HepG2 (cell line): ENCODE results near the gene SEPHS1. TPM values are rescaled to one million over a fixed set of nuclear protein-coding genes. Genes with fewer than 3 reads are reported as not detected.
A peak's percentile ranks its signal among the peaks of the same experiment; 100 is the strongest.

Source experiments
- ATM ChIP-seq: fragments of 450-650 bp; IDR thresholded peaks from 2 replicates; pipeline ENCODE4 v1.7.1; 2017; ENCODE audit warnings: mild to moderate bottlenecking, borderline replicate concordance
- BRCA1 ChIP-seq: sonication (generic); formaldehyde crosslinking; IDR thresholded peaks from 2 replicates; pipeline ENCODE4 v1.4.0; 2020; ENCODE audit warnings: missing genetic modification reagents
- ETS1 ChIP-seq: sonication (generic); formaldehyde crosslinking; IDR thresholded peaks from 2 replicates; pipeline ENCODE4 v1.4.0; 2020; ENCODE audit warnings: missing genetic modification reagents
- NR0B2 ChIP-seq: sonication (generic); formaldehyde crosslinking; IDR thresholded peaks from 2 replicates; pipeline ENCODE4 v1.4.0; 2020; ENCODE audit warnings: mild to moderate bottlenecking, missing genetic modification reagents
- RCOR2 ChIP-seq: IDR thresholded peaks from 2 replicates; pipeline ENCODE4 v1.6.1; 2016; ENCODE audit warnings: missing biosample characterization, missing genetic modification reagents
- SAP130 ChIP-seq: IDR thresholded peaks from 2 replicates; pipeline ENCODE4 v1.6.1; 2016; ENCODE audit warnings: low read depth
- SMARCC2 ChIP-seq: fragments of 450-650 bp; IDR thresholded peaks from 2 replicates; pipeline ENCODE4 v1.6.1; 2017; ENCODE audit warnings: antibody characterized with exemption, mild to moderate bottlenecking
- SP5 ChIP-seq: IDR thresholded peaks from 2 replicates; pipeline ENCODE4 v1.6.1; 2016; ENCODE audit warnings: low read depth, borderline replicate concordance
- SRF ChIP-seq: IDR thresholded peaks from 2 replicates; pipeline ENCODE4 v1.6.1; 2011; ENCODE audit warnings: mild to moderate bottlenecking, low read depth, low read length, moderate library complexity
- YY1 ChIP-seq: IDR thresholded peaks from 2 replicates; pipeline ENCODE4 v1.6.1; 2011; ENCODE audit warnings: low read length, low read depth, moderate library complexity, mild to moderate bottlenecking; ENCODE audit not compliant: insufficient read depth, insufficient replicate concordance
- ZBTB33 ChIP-seq: sonication (generic); formaldehyde crosslinking; IDR thresholded peaks from 2 replicates; pipeline ENCODE4 v1.4.0; 2020; ENCODE audit warnings: missing genetic modification reagents
- ZNF224 ChIP-seq: sonication (generic); formaldehyde crosslinking; IDR thresholded peaks from 2 replicates; pipeline ENCODE4 v1.5.0; 2020; ENCODE audit warnings: mild to moderate bottlenecking, missing genetic modification reagents
- ZNF275 ChIP-seq: sonication (generic); formaldehyde crosslinking; IDR thresholded peaks from 2 replicates; pipeline ENCODE4 v1.8.0; 2022; ENCODE audit warnings: missing genetic modification reagents, mild to moderate bottlenecking, inconsistent platforms, borderline replicate concordance
- ZNF607 ChIP-seq: sonication (generic); formaldehyde crosslinking; IDR thresholded peaks from 2 replicates; pipeline ENCODE4 v1.5.1; 2020; ENCODE audit warnings: missing genetic modification reagents, mild to moderate bottlenecking, borderline replicate concordance
- ZNF816 ChIP-seq: sonication (generic); formaldehyde crosslinking; IDR thresholded peaks from 2 replicates; pipeline ENCODE4 v1.8.0; 2022; ENCODE audit warnings: missing genetic modification reagents, mild to moderate bottlenecking, borderline replicate concordance
- polyA plus RNA-seq, 8 experiments: library from polyadenylated mRNA; depleted of rRNA in 3 of 8; stranded (reverse) in 7 of 8; unstranded in 1 of 8; fragments of >200 nt; fragmentation: Illumina TruSeq in 4 of 8; extraction: Trizol in 4 of 8; gene quantifications; 2 replicates each; pipeline versions ENCODE4 v1.2.1 to v1.2.3, GENCODE V29; 2011 to 2016; ENCODE audit warnings: low read depth in 4 of 8, missing spikeins in 1 of 8, mixed read lengths in 1 of 8; ENCODE audit not compliant: insufficient read depth in 1 of 8
- total RNA-seq, 5 experiments: library from RNA; depleted of rRNA; stranded (reverse); fragments of >200 nt; fragmentation: Illumina TruSeq; extraction: Trizol; gene quantifications; 2 replicates each; pipeline ENCODE4 v1.2.3, GENCODE V29; 2016; ENCODE audit warnings: low read depth in 1 of 5
- TF ChIP-seq, protein P1 (sequence below): sonication (generic); formaldehyde crosslinking; IDR thresholded peaks from 2 replicates; pipeline ENCODE4 v1.4.0; 2020; ENCODE audit warnings: missing genetic modification reagents, borderline replicate concordance
- TF ChIP-seq, protein P2 (sequence below): sonication (generic); formaldehyde crosslinking; IDR thresholded peaks from 2 replicates; pipeline ENCODE4 v1.8.0; 2022; ENCODE audit warnings: low read depth, missing genetic modification reagents

Gene SEPHS1
- total and polyA plus RNA-seq, 2 of the 13 experiments (the other 11 are each of a cell fraction or from before 2014, with no cell fraction given) = 57.8 to 61.5 TPM

GRCh38 chr10:13299437-13300287 lies 48.4 kb downstream of the SEPHS1 start, which contains the start of gene PHYH (continued):
- TF ChIP-seq, protein P1, sequence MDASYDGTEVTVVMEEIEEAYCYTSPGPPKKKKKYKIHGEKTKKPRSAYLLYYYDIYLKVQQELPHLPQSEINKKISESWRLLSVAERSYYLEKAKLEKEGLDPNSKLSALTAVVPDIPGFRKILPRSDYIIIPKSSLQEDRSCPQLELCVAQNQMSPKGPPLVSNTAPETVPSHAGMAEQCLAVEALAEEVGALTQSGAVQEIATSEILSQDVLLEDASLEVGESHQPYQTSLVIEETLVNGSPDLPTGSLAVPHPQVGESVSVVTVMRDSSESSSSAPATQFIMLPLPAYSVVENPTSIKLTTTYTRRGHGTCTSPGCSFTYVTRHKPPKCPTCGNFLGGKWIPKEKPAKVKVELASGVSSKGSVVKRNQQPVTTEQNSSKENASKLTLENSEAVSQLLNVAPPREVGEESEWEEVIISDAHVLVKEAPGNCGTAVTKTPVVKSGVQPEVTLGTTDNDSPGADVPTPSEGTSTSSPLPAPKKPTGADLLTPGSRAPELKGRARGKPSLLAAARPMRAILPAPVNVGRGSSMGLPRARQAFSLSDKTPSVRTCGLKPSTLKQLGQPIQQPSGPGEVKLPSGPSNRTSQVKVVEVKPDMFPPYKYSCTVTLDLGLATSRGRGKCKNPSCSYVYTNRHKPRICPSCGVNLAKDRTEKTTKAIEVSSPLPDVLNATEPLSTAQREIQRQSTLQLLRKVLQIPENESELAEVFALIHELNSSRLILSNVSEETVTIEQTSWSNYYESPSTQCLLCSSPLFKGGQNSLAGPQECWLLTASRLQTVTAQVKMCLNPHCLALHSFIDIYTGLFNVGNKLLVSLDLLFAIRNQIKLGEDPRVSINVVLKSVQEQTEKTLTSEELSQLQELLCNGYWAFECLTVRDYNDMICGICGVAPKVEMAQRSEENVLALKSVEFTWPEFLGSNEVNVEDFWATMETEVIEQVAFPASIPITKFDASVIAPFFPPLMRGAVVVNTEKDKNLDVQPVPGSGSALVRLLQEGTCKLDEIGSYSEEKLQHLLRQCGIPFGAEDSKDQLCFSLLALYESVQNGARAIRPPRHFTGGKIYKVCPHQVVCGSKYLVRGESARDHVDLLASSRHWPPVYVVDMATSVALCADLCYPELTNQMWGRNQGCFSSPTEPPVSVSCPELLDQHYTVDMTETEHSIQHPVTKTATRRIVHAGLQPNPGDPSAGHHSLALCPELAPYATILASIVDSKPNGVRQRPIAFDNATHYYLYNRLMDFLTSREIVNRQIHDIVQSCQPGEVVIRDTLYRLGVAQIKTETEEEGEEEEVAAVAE (CRISPR knock-in tag) = peak; percentile 41
- 0 out of 2 replicates have a peak, but pooled peaks have one; percentile 48 for TF ChIP-seq SAP130 (CRISPR knock-in tag)
- TF ChIP-seq ZNF816 (CRISPR knock-in tag) = no peak; the same call in 1 of the 2 replicates
- TF ChIP-seq YY1 = peak; percentile 79
- TF ChIP-seq BRCA1 (CRISPR knock-in tag) = 0 out of 2 replicates have a peak, but pooled peaks have one; percentile 61
- no peak for TF ChIP-seq SRF
- TF ChIP-seq NR0B2 (CRISPR knock-in tag) = no peak; the same call in 1 of the 2 replicates
- peak; percentile 91; the same call in 1 of the 2 replicates for TF ChIP-seq ETS1 (CRISPR knock-in tag)
- no peak for TF ChIP-seq ZBTB33 (CRISPR knock-in tag)
- no peak for TF ChIP-seq ATM
- peak; percentile 26 for TF ChIP-seq ZNF607 (CRISPR knock-in tag)
- no peak for TF ChIP-seq ZNF275 (CRISPR knock-in tag)
- no peak for TF ChIP-seq ZNF224
- TF ChIP-seq, protein P2, sequence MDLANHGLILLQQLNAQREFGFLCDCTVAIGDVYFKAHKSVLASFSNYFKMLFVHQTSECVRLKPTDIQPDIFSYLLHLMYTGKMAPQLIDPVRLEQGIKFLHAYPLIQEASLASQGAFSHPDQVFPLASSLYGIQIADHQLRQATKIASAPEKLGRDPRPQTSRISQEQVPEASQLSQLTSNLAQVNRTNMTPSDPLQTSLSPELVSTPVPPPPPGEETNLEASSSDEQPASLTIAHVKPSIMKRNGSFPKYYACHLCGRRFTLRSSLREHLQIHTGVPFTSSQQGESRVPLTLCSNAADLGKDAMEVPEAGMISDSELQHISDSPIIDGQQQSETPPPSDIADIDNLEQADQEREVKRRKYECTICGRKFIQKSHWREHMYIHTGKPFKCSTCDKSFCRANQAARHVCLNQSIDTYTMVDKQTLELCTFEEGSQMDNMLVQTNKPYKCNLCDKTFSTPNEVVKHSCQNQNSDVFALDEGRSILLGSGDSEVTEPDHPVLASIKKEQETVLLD (CRISPR knock-in tag) = peak; percentile 55
- no peak for TF ChIP-seq RCOR2
- no peak for TF ChIP-seq SMARCC2
- TF ChIP-seq SP5 (CRISPR knock-in tag) = peak; percentile 62; the same call in 1 of the 2 replicates
